Measurements from ENCODE around the gene TPST2.

TPST2 gene

DNA sequence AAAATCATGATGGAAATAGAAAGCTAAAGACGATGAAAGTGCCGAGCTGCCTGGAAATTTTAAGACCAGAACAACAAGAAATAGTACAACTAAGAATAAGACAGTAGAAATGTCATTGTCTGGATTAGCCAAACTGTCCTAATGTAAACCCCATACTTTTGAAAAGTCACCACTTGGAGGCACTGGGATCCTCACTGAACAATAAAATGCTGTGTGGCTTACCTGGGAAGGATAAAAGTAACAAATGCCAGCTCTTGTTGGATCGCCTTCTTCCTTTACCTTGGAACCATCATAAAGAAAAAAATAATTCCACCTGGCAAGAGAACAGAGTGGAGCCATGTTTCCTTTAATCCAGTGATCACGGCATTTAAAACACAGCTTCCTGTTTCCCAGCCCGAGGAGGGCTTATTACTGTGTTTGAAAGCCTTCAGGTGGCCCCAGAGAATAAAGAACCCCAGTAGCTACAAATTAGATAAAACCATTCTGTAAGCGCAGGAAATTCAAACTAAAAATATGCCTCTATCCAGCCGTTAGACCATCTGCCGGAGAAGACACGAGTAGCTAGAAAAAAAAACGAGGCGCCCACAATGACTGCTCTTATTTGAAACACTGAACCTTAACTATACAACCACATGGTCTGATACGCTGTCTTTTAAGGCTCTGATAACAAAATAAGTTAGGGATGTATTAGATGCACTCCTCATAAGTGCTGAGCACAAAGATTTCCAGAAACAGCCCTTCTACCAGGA, 110.7 kb downstream of the TPST2 start:
- no peaks in the 10 kb centered on the region for H3K27me3 ChIP-seq (replicated peaks; ENCODE audit: control insufficient read depth, insufficient read depth, low read length)
- peaks cover 20% of the 10 kb centered on the region for H3K36me3 ChIP-seq (ENCODE audit: control insufficient read depth, insufficient read depth, low read length, severe bottlenecking)
- H3K9me3 ChIP-seq (ENCODE audit: control insufficient read depth, low read length) = no peaks in the 10 kb centered on the region
- H3K4me3 ChIP-seq (ENCODE audit: low read length) = no peak overlapping the region
- no peak overlapping the region for H3K9ac ChIP-seq (ENCODE audit: low read length)
- peaks cover 12% of the 10 kb centered on the region for H3K4me1 ChIP-seq (ENCODE audit: control insufficient read depth, insufficient read depth, low read length)
- DNase-seq (ENCODE audit: low read depth) = no peak

DNA sequence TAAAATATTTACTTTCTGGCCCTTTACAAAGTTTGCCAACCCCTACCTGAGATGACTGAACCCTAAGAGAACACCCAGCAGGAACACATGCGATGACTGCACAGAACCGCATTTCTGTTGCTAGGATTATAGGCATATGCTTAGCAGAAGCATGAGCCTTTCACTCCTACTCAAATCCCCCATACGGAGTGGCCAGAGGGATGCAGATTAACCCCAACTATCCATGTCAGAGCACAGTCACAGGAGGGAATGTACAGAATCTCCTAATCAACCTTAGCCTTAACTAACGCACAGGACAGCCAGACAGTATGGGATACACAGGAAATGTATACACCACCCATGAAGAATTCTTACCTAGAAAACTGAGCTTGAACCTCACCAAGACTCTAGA, 112.6 kb downstream of the TPST2 start:
- peaks cover 26% of the 10 kb centered on the region for H3K36me3 ChIP-seq (ENCODE audit: control insufficient read depth, insufficient read depth, low read length, severe bottlenecking)

GRCh38 chr22:26476705-26477340, 113.1 kb downstream of the TPST2 start:
- H3K27me3 ChIP-seq (replicated peaks; ENCODE audit: control insufficient read depth, insufficient read depth, low read length) = no peaks in the 10 kb centered on the region
- DNase-seq (ENCODE audit: low read depth) = peak; percentile 47
- no peak overlapping the region for H3K9ac ChIP-seq (ENCODE audit: low read length)
- H3K4me1 ChIP-seq (ENCODE audit: control insufficient read depth, insufficient read depth, low read length) = no peaks in the 10 kb centered on the region
- H3K9me3 ChIP-seq (ENCODE audit: control insufficient read depth, low read length) = no peaks in the 10 kb centered on the region
- H3K36me3 ChIP-seq (ENCODE audit: control insufficient read depth, insufficient read depth, low read length, severe bottlenecking) = peaks cover 31% of the 10 kb centered on the region
- H3K4me3 ChIP-seq (ENCODE audit: low read length) = no peak overlapping the region

More for the DNA sequence above, 112.6 kb downstream of the TPST2 start:
- Histone ChIP-seq H3K4me3 (ENCODE audit: low read length) (no peak overlapping the region), H3K9me3 (ENCODE audit: control insufficient read depth, low read length) (no peaks in the 10 kb centered on the region), H3K4me1 (ENCODE audit: control insufficient read depth, insufficient read depth, low read length) (peaks cover 2% of the 10 kb centered on the region), H3K9ac (ENCODE audit: low read length) (no peak overlapping the region), H3K27me3 (replicated peaks; ENCODE audit: control insufficient read depth, insufficient read depth, low read length) (no peaks in the 10 kb centered on the region)
- no peak for DNase-seq (ENCODE audit: low read depth)

DNA sequence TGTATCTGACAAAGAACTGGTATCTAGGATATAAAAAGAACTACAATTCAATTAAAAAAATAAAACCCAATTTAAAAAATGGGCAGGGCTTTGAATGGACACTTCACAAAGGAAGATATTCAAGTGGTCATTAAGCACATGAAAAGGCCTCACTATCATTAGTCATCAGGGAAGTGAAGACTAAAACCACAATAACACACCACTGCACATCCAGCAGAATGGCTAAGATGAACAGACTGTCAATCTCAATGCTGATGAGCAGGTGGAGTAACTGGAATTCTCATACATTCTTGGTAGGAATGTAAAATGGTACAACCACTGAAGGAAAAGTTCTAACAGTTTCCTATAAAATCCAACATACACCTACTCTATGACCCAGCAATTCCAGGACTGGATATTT, 115.2 kb downstream of the TPST2 start:
- Histone ChIP-seq H3K9me3 (ENCODE audit: control insufficient read depth, low read length) (no peaks in the 10 kb centered on the region), H3K27me3 (replicated peaks; ENCODE audit: control insufficient read depth, insufficient read depth, low read length) (no peaks in the 10 kb centered on the region), H3K4me3 (ENCODE audit: low read length) (no peak overlapping the region), H3K36me3 (ENCODE audit: control insufficient read depth, insufficient read depth, low read length, severe bottlenecking) (peaks cover 53% of the 10 kb centered on the region), H3K9ac (ENCODE audit: low read length) (no peak overlapping the region), H3K4me1 (ENCODE audit: control insufficient read depth, insufficient read depth, low read length) (peaks cover 7% of the 10 kb centered on the region)
- no peak for DNase-seq (ENCODE audit: low read depth)

Measured in adipocyte (in vitro differentiated cells).